ENCODE measurements around the gene GKN2. TPM values are rescaled to one million over a fixed set of nuclear protein-coding genes. Genes with fewer than 3 reads are reported as not detected.

GKN2 gene
- total and polyA plus RNA-seq, 2 of the 13 experiments (the other 11 are each of a cell fraction or from before 2014, with no cell fraction given), result not detected

GRCh38 chr2:68993660-68994059, 41.0 kb upstream of the GKN2 start:
- CTCF ChIA-PET (ENCODE audit: low intra/inter-chr PET ratio, low total read pairs), result no interaction called here
- H3K4me2 ChIP-seq (ENCODE audit: low read depth, low read length), result peak overlapping the region; percentile 20; the same call in 1 of the 2 replicates
- H3K4me3 ChIP-seq (replicated peaks in 1 of 3; ENCODE audit: insufficient read depth in 1 of 3, low read depth in 2 of 3, low read length in 3 of 3), result no peak overlapping the region
- BruUV-seq (replicated peaks), result no TSS peak
- FAIRE-seq (no peak), ATAC-seq (peak; percentile 84), DNase-seq (ENCODE audit: low spot score) (peak; percentile 77)
- H3K36me3 ChIP-seq (replicated peaks in 1 of 2; ENCODE audit: control insufficient read depth in 1 of 2, insufficient read depth in 2 of 2, low read length in 2 of 2), result no peaks in the 10 kb centered on the region
- H3K4me1 ChIP-seq (ENCODE audit: insufficient read depth, low read length), result peaks cover 26% of the 10 kb centered on the region
- H3K9ac ChIP-seq (ENCODE audit: insufficient read depth, low read depth, low read length), result no peak overlapping the region
- no peak overlapping the region for H3K27ac ChIP-seq (ENCODE audit: extremely low read length, insufficient read depth, low read length)
- no peaks in the 10 kb centered on the region for H3K79me2 ChIP-seq (ENCODE audit: insufficient read depth, low read length)
- H4K20me1 ChIP-seq (ENCODE audit: insufficient read depth, low read length), result no peaks in the 10 kb centered on the region
- no peaks in the 10 kb centered on the region for H3K9me3 ChIP-seq (ENCODE audit: low read length)
- WGBS (ENCODE audit: low lambda C conversion rate), result 3% methylated on average over 7 of the region's 7 CpGs
- peaks cover 0 to 17% of the 10 kb centered on the region in 2 experiments; a peak in 2 of 5 replicates for H3K27me3 ChIP-seq (ENCODE audit: control insufficient read depth in 1 of 2, insufficient read depth in 2 of 2, low read length in 2 of 2)
- in situ Hi-C loops (cut with HindIII; ENCODE audit: extremely low pct_ligation_motif_present, low pct_unique_long_range_greater_than_20kb), result no loop called here
- no peak overlapping the region for H2AFZ ChIP-seq (ENCODE audit: low read length)
- POLR2A ChIA-PET, result no interaction called here
- intact Hi-C loops (cut with micrococcal nuclease; ENCODE audit: unreplicated experiment), result no loop called here
- no peak for TF ChIP-seq ZNF775 (CRISPR knock-in tag; IDR thresholded peaks at IDR 0.05; ENCODE audit: borderline replicate concordance)
- TF ChIP-seq MXD1 (CRISPR knock-in tag; IDR thresholded peaks at IDR 0.05), result no peak
- TF ChIP-seq SETDB1 (CRISPR knock-in tag; IDR thresholded peaks at IDR 0.05; ENCODE audit: borderline replicate concordance), result no peak
- no peak for TF ChIP-seq SOX13 (IDR thresholded peaks at IDR 0.05)
- TF ChIP-seq SOX13 (CRISPR knock-in tag; conservative IDR thresholded peaks at IDR 0.05 in 1 of 2, IDR thresholded peaks at IDR 0.05 in 1 of 2), result peak in 1 of 2 experiments; percentile 44; a peak in 1 of 4 replicates
- TF ChIP-seq MYNN (CRISPR knock-in tag; IDR thresholded peaks at IDR 0.05; ENCODE audit: low read depth), result no peak
- TF ChIP-seq RELA (CRISPR knock-in tag; IDR thresholded peaks at IDR 0.05), result no peak
- no peak for TF ChIP-seq ZNF263 (CRISPR knock-in tag; IDR thresholded peaks at IDR 0.05)
- TF ChIP-seq KLF12 (CRISPR knock-in tag; IDR thresholded peaks at IDR 0.05; ENCODE audit: borderline replicate concordance), result no peak
- peak; percentile 48; the same call in 1 of the 2 replicates for TF ChIP-seq ARID5B (CRISPR knock-in tag; IDR thresholded peaks at IDR 0.05)
- TF ChIP-seq FOXK2 (IDR thresholded peaks at IDR 0.05), result no peak
- peak; percentile 48 for TF ChIP-seq FOXA3 (CRISPR knock-in tag; IDR thresholded peaks at IDR 0.05)
- no peak for TF ChIP-seq ZNF879 (CRISPR knock-in tag; IDR thresholded peaks at IDR 0.05)
- TF ChIP-seq ARID3A (IDR thresholded peaks at IDR 0.05; ENCODE audit: low read depth, low read length), result no peak
- no peak for TF ChIP-seq ZNF691 (CRISPR knock-in tag; IDR thresholded peaks at IDR 0.05; ENCODE audit: borderline replicate concordance, low read depth)
- TF ChIP-seq POLR2AphosphoS2 (IDR thresholded peaks at IDR 0.05; ENCODE audit: low read depth, low read length), result no peak
- no peak for TF ChIP-seq ZNF143 (CRISPR knock-in tag; IDR thresholded peaks at IDR 0.05)
- peak; percentile 41; the same call in 1 of the 2 replicates for TF ChIP-seq TBX2 (CRISPR knock-in tag; IDR thresholded peaks at IDR 0.05; ENCODE audit: borderline replicate concordance)
- no peak for TF ChIP-seq ZNF629 (CRISPR knock-in tag; conservative IDR thresholded peaks at IDR 0.05)
- TF ChIP-seq SOX5 (CRISPR knock-in tag; IDR thresholded peaks at IDR 0.05; ENCODE audit: borderline replicate concordance), result peak; percentile 46; the same call in 1 of the 2 replicates
- no peak for TF ChIP-seq RFX5 (IDR thresholded peaks at IDR 0.05; ENCODE audit: low read depth, low read length)
